PC-3 (cell line): Measurements from ENCODE around the gene SRGAP3. TPM values are rescaled to one million over a fixed set of nuclear protein-coding genes. Genes with fewer than 3 reads are reported as not detected.

ENCODE experiments used
- ATAC-seq: fragments of 200-7000 bp; cut with Tn5 transposase; 2 replicates; pipeline ENCODE4 v1.9.1; 2020; ENCODE audit warnings: mild to moderate bottlenecking, moderate library complexity
- BruUV-seq: library from RNA; stranded (reverse); fragments of 400-500 nt; replicated peaks from 2 replicates; lab custom pipeline; 2021; lab: Mats Ljungman, UMichigan
- CTCF ChIA-PET: fragments of 300-600 bp; sonication (Branson Sonifier 250); formaldehyde crosslinking; loops from one replicate; lab custom pipeline; 2022; ENCODE audit warnings: antibody characterized with exemption; lab: Charles Lee
- POLR2A ChIA-PET: fragments of 300-600 bp; sonication (Branson Sonifier 250); formaldehyde crosslinking; loops from one replicate; lab custom pipeline; 2022; ENCODE audit warnings: antibody characterized with exemption; ENCODE audit not compliant: unreplicated experiment; lab: Charles Lee
- DNase-seq: peaks from one replicate; pipeline ENCODE4 v3.0.0-alpha.2; 2015
- H2AFZ ChIP-seq: fragments of 300-600 bp; sonication (generic); 2 replicates; pipeline ENCODE4 v1.6.0; 2016; ENCODE audit warnings: antibody characterized with exemption, low read length
- H3F3A ChIP-seq: fragments of 300-600 bp; sonication (generic); one replicate; pipeline ENCODE4 v1.6.0; 2017; ENCODE audit warnings: antibody characterized with exemption, low read length, control low read depth, mild to moderate bottlenecking; ENCODE audit not compliant: unreplicated experiment
- H3K27ac ChIP-seq: fragments of 300-600 bp; sonication (generic); 2 replicates; pipeline ENCODE4 v1.5.1; 2016; ENCODE audit warnings: mild to moderate bottlenecking, low read length
- H3K27me3 ChIP-seq: fragments of 300-600 bp; sonication (generic); 2 replicates; pipeline ENCODE4 v1.6.1; 2016; ENCODE audit warnings: low read length, mixed read lengths
- H3K36me3 ChIP-seq: fragments of 300-600 bp; sonication (generic); 2 replicates; pipeline ENCODE4 v1.6.1; 2016; ENCODE audit warnings: low read depth, mixed run types, low read length, mixed read lengths
- H3K4me1 ChIP-seq: fragments of 300-600 bp; sonication (generic); 2 replicates; pipeline ENCODE4 v1.5.1; 2016; ENCODE audit warnings: low read length; ENCODE audit not compliant: insufficient read depth
- H3K4me2 ChIP-seq: fragments of 300-600 bp; sonication (generic); 2 replicates; pipeline ENCODE4 v1.6.0; 2016; ENCODE audit warnings: low read length
- H3K4me3 ChIP-seq: fragments of 300-600 bp; sonication (generic); 2 replicates; pipeline ENCODE4 v1.5.1; 2016; ENCODE audit warnings: mild to moderate bottlenecking, low read length, mixed read lengths
- H3K79me2 ChIP-seq: fragments of 300-600 bp; sonication (generic); 2 replicates; pipeline ENCODE4 v1.6.1; 2017; ENCODE audit warnings: low read length, mixed read lengths
- H3K9ac ChIP-seq: fragments of 300-600 bp; sonication (generic); 2 replicates; pipeline ENCODE4 v1.6.0; 2016; ENCODE audit warnings: mild to moderate bottlenecking, low read length
- H3K9me2 ChIP-seq: fragments of 300-600 bp; sonication (generic); replicated peaks from 2 replicates; pipeline ENCODE4 v1.6.1; 2016; ENCODE audit warnings: mixed run types, low read length, mixed read lengths
- H3K9me3 ChIP-seq: fragments of 300-600 bp; sonication (generic); 2 replicates; pipeline ENCODE4 v1.6.1; 2016; ENCODE audit warnings: low read length, mixed read lengths
- H4K20me1 ChIP-seq: fragments of 300-600 bp; sonication (generic); 2 replicates; pipeline ENCODE4 v1.6.1; 2016; ENCODE audit warnings: low read length, mixed read lengths
- CTCF ChIP-seq: fragments of 300-600 bp; sonication (generic); conservative IDR thresholded peaks from 2 replicates; pipeline ENCODE4 v1.5.1; 2017; ENCODE audit warnings: antibody characterized with exemption, low read depth, mild to moderate bottlenecking, low read length
- EZH2 ChIP-seq: fragments of 300-600 bp; sonication (generic); IDR thresholded peaks from one replicate; pipeline ENCODE4 v1.6.1; 2017; ENCODE audit warnings: antibody characterized with exemption, mild to moderate bottlenecking, low read length; ENCODE audit not compliant: unreplicated experiment
- EZH2phosphoT487 ChIP-seq: fragments of 300-600 bp; sonication (generic); IDR thresholded peaks from 2 replicates; pipeline ENCODE4 v1.6.1; 2018; ENCODE audit warnings: mild to moderate bottlenecking, antibody characterized with exemption, low read length, borderline replicate concordance
- intact Hi-C: fragments of 100-400 bp; cut with micrococcal nuclease; formaldehyde crosslinking; loops from 2 replicates; pipeline ENCODE4 v1.9.0; 2023
- total RNA-seq: library from RNA; depleted of rRNA; stranded (reverse); fragments of >200 nt; gene quantifications from 2 replicates; pipeline ENCODE4 v1.2.3, GENCODE V29; 2014

The SRGAP3 gene
- total RNA-seq, 1 experiment from 2014 or later: 7.5 TPM

GRCh38 chr3:8990266-8991215 is 258.9 kb downstream of the SRGAP3 start:
- Histone ChIP-seq H3K36me3 (no peaks in the 10 kb centered on the region), H3K9ac (no peak overlapping the region), H3F3A (no peaks in the 10 kb centered on the region), H3K4me3 (no peak overlapping the region), H2AFZ (no peak overlapping the region), H3K27ac (no peak overlapping the region), H3K9me3 (no peaks in the 10 kb centered on the region), H3K27me3 (no peaks in the 10 kb centered on the region), H3K4me2 (no peak overlapping the region), H3K4me1 (no peaks in the 10 kb centered on the region), H4K20me1 (no peaks in the 10 kb centered on the region), H3K9me2 (no peaks in the 10 kb centered on the region), H3K79me2 (no peaks in the 10 kb centered on the region)
- no peak for DNase-seq
- ATAC-seq: no peak
- TF ChIP-seq EZH2: no peak
- TF ChIP-seq EZH2phosphoT487: no peak
- no peak for TF ChIP-seq CTCF
- ChIA-PET CTCF (no interaction called here), POLR2A (no interaction called here)
- BruUV-seq: no TSS peak
- intact Hi-C loops: no loop called here

- BruUV-seq: no TSS peak
- no peak for TF ChIP-seq CTCF
- no peak for TF ChIP-seq EZH2phosphoT487
- no peak for TF ChIP-seq EZH2
- POLR2A ChIA-PET: no interaction called here
Measured at GRCh38 chr3:8988791-8989558, 260.5 kb downstream of the SRGAP3 start.

More at GRCh38 chr3:8988791-8989558, 260.5 kb downstream of the SRGAP3 start:
- no peaks in the 10 kb centered on the region for H3K4me1 ChIP-seq
- H3K9ac ChIP-seq: no peak overlapping the region
- no peaks in the 10 kb centered on the region for H3K9me2 ChIP-seq
- CTCF ChIA-PET: interaction anchor here (1.9 kb wide), 1 partner anchor 314 kb away, joined by 16 read pairs; no protein-coding TSS in a partner anchor
- intact Hi-C loops: loop anchor here (1.0 kb wide), 3 partner anchors 78 to 313 kb away; no protein-coding TSS in a partner anchor
- no peaks in the 10 kb centered on the region for H3K27me3 ChIP-seq
- no peaks in the 10 kb centered on the region for H4K20me1 ChIP-seq
- H3F3A ChIP-seq: no peaks in the 10 kb centered on the region
- DNase-seq: no peak
- H2AFZ ChIP-seq: no peak overlapping the region
- no peaks in the 10 kb centered on the region for H3K79me2 ChIP-seq
- no peak for ATAC-seq
- no peak overlapping the region for H3K4me2 ChIP-seq
- H3K36me3 ChIP-seq: no peaks in the 10 kb centered on the region
- H3K9me3 ChIP-seq: no peaks in the 10 kb centered on the region
- H3K27ac ChIP-seq: no peak overlapping the region
- H3K4me3 ChIP-seq: no peak overlapping the region
